Effector memory CD4-positive, alpha-beta T cell (primary cell): Measurements from ENCODE around the gene HORMAD2.
"Not testable (repeated sequence)": the region's sequence is repeated elsewhere in the genome, so short reads cannot be mapped to it uniquely, and the experiment has no call there.

Experiments used
- DNase-seq, 3 donors: peaks; one replicate each; pipeline ENCODE4 v3.0.0-alpha.2; 2020
- H3K27ac ChIP-seq: 2 replicates; pipeline ENCODE4 v1.7.0; 2013; ENCODE audit warnings: mild to moderate bottlenecking, low read length, moderate library complexity; ENCODE audit not compliant: insufficient read depth, poor library complexity, severe bottlenecking
- H3K27me3 ChIP-seq: replicated peaks from 2 replicates; pipeline ENCODE4 v1.7.0; 2013; ENCODE audit warnings: mild to moderate bottlenecking, low read length; ENCODE audit not compliant: insufficient read depth, control insufficient read depth, poor library complexity, severe bottlenecking
- H3K36me3 ChIP-seq: 2 replicates; pipeline ENCODE4 v1.7.0; 2013; ENCODE audit warnings: mild to moderate bottlenecking, low read length, moderate library complexity; ENCODE audit not compliant: control insufficient read depth, insufficient read depth
- H3K4me1 ChIP-seq: 2 replicates; pipeline ENCODE4 v1.7.0; 2013; ENCODE audit warnings: low read length, mild to moderate bottlenecking; ENCODE audit not compliant: control insufficient read depth, insufficient read depth, poor library complexity, severe bottlenecking
- H3K4me3 ChIP-seq: 2 replicates; pipeline ENCODE4 v1.7.0; 2013; ENCODE audit warnings: low read length, low read depth, mild to moderate bottlenecking; ENCODE audit not compliant: insufficient read depth, poor library complexity, severe bottlenecking
- H3K9me3 ChIP-seq: 2 replicates; pipeline ENCODE4 v1.7.0; 2013; ENCODE audit warnings: mild to moderate bottlenecking, low read length, moderate library complexity; ENCODE audit not compliant: control insufficient read depth

HORMAD2 gene

GRCh38 chr22:30056015-30056414 is 24.2 kb upstream of the HORMAD2 start:
- H3K9me3 ChIP-seq: no peaks in the 10 kb centered on the region
- no peaks in the 10 kb centered on the region for H3K27me3 ChIP-seq
- no peaks in the 10 kb centered on the region for H3K36me3 ChIP-seq
- no peak overlapping the region for H3K27ac ChIP-seq
- H3K4me1 ChIP-seq: no peaks in the 10 kb centered on the region
- no peak overlapping the region for H3K4me3 ChIP-seq
- no peak for DNase-seq

DNA sequence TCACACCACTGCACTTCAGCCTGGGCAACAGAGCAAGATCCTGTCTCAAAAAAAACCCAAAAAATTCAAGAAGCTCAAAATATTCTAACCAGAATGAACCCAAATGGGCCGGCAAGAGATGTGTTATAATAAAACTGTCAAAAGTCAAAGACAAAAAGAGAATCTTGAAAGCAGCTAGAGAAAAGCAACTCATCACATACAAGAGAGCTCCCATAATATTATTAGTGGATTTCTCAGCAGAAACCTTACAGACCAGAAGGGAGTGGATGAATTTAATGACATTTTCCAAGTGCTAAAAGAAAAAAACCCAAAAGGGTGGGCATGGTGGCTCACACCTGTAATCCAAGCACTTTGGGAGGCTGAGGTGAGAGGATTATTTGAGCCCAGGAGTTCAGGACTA is 22.9 kb upstream of the HORMAD2 start:
- H3K27me3 ChIP-seq: no peaks in the 10 kb centered on the region
- no peak overlapping the region for H3K4me3 ChIP-seq
- no peaks in the 10 kb centered on the region for H3K9me3 ChIP-seq
- H3K4me1 ChIP-seq: no peaks in the 10 kb centered on the region
- H3K36me3 ChIP-seq: no peaks in the 10 kb centered on the region
- no peak overlapping the region for H3K27ac ChIP-seq
- DNase-seq: no peak

GRCh38 chr22:30059346-30060020 is 20.8 kb upstream of the HORMAD2 start:
- not testable (repeated sequence) for H3K9me3 ChIP-seq, H3K36me3 ChIP-seq, DNase-seq, H3K27me3 ChIP-seq, H3K4me3 ChIP-seq, H3K4me1 ChIP-seq, H3K27ac ChIP-seq

GRCh38 chr22:30061094-30061493 is 19.2 kb upstream of the HORMAD2 start:
- not testable (repeated sequence) for H3K27ac ChIP-seq, H3K9me3 ChIP-seq, DNase-seq, H3K36me3 ChIP-seq, H3K4me1 ChIP-seq, H3K27me3 ChIP-seq, H3K4me3 ChIP-seq

GRCh38 chr22:30062259-30062658 is 18.0 kb upstream of the HORMAD2 start:
- H3K27me3 ChIP-seq: no peaks in the 10 kb centered on the region
- no peak overlapping the region for H3K27ac ChIP-seq
- no peaks in the 10 kb centered on the region for H3K4me1 ChIP-seq
- no peak for DNase-seq
- no peaks in the 10 kb centered on the region for H3K9me3 ChIP-seq
- H3K4me3 ChIP-seq: no peak overlapping the region
- H3K36me3 ChIP-seq: no peaks in the 10 kb centered on the region

GRCh38 chr22:30062950-30063349 is 17.3 kb upstream of the HORMAD2 start:
- Histone ChIP-seq H3K4me1 (no peaks in the 10 kb centered on the region), H3K36me3 (no peaks in the 10 kb centered on the region), H3K4me3 (no peak overlapping the region)

DNA sequence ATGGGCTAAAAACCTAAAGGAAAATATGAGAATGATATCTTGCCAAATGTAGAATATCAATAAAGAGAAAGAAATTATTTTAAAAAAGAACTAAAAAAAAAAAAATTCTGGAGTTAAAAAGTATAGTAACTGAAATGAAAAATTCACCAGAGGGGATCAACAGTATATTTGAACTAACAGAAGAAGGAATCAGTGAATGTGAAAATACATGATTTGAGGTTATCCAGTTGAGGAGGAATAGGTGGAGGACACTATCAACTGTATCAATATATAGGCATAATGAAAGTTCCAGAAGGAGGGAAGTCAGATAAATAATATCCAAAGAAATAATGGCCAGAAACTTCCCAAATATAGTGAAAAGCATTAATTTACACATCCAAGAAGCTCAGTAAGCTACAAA is 16.1 kb upstream of the HORMAD2 start:
- no peaks in the 10 kb centered on the region for H3K4me1 ChIP-seq
- H3K9me3 ChIP-seq: no peaks in the 10 kb centered on the region
- H3K36me3 ChIP-seq: no peaks in the 10 kb centered on the region
- DNase-seq: no peak
- no peak overlapping the region for H3K27ac ChIP-seq
- no peak overlapping the region for H3K4me3 ChIP-seq
- no peaks in the 10 kb centered on the region for H3K27me3 ChIP-seq

More at GRCh38 chr22:30062950-30063349, 17.3 kb upstream of the HORMAD2 start:
- DNase-seq: no peak
- Histone ChIP-seq H3K27ac (no peak overlapping the region), H3K9me3 (no peaks in the 10 kb centered on the region), H3K27me3 (no peaks in the 10 kb centered on the region)

- Histone ChIP-seq H3K4me3 (no peak overlapping the region), H3K36me3 (no peaks in the 10 kb centered on the region), H3K4me1 (peaks cover 1% of the 10 kb centered on the region), H3K27ac (no peak overlapping the region), H3K27me3 (no peaks in the 10 kb centered on the region), H3K9me3 (no peaks in the 10 kb centered on the region)
- no peak for DNase-seq
These were observed 6.5 kb upstream of the HORMAD2 start for GRCh38 chr22:30073743-30074142.

GRCh38 chr22:30074147-30074546 is 6.1 kb upstream of the HORMAD2 start:
- no peaks in the 10 kb centered on the region for H3K27me3 ChIP-seq
- H3K9me3 ChIP-seq: no peaks in the 10 kb centered on the region
- peaks cover 4% of the 10 kb centered on the region for H3K4me1 ChIP-seq
- H3K27ac ChIP-seq: no peak overlapping the region
- no peak overlapping the region for H3K4me3 ChIP-seq
- no peak for DNase-seq
- no peaks in the 10 kb centered on the region for H3K36me3 ChIP-seq

GRCh38 chr22:30074994-30075393 is 5.3 kb upstream of the HORMAD2 start:
- no peaks in the 10 kb centered on the region for H3K36me3 ChIP-seq
- H3K27ac ChIP-seq: no peak overlapping the region
- no peaks in the 10 kb centered on the region for H3K9me3 ChIP-seq
- no peak overlapping the region for H3K4me3 ChIP-seq
- peaks cover 4% of the 10 kb centered on the region for H3K4me1 ChIP-seq
- H3K27me3 ChIP-seq: no peaks in the 10 kb centered on the region
- no peak for DNase-seq
